ENCODE results near the gene KLRF2.

KLRF2 gene

DNA sequence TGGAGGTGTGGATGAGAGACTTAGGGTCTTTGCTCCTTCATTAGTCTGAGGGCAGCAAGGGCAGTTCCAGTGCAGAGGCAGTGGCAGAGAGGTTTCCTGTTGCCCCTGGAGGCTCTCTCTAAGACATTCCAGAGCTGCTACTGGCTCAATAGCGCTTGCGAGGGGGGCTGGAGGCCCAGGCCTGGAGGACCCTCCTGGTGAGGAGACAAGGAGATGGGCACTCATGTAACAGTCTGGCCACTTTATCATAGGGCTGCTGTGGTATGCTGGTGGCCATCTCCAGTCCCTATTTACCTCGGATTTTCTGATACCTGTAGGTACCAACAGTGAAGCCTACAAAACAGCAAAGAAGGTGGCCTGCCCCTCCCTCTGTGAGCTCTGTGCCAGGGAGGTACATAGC, 38.2 kb downstream of the KLRF2 start:
- Histone ChIP-seq H3K36me3 (ENCODE audit: control insufficient read depth, low read depth, low read length) (no peaks in the 10 kb centered on the region), H3K4me1 (ENCODE audit: control insufficient read depth, low read depth, low read length) (no peaks in the 10 kb centered on the region), H3K9ac (ENCODE audit: low read length) (no peak overlapping the region), H3K27me3 (ENCODE audit: control insufficient read depth, insufficient read depth, low read length) (no peaks in the 10 kb centered on the region), H3K9me3 (ENCODE audit: control insufficient read depth, low read depth, low read length) (no peaks in the 10 kb centered on the region), H3K4me3 (ENCODE audit: low read length) (no peak overlapping the region), H3K27ac (ENCODE audit: low read length) (no peak overlapping the region)

GRCh38 chr12:9920451-9920850, 39.2 kb downstream of the KLRF2 start:
- H3K9ac ChIP-seq (ENCODE audit: low read length), result no peak overlapping the region
- H3K4me3 ChIP-seq (ENCODE audit: low read length), result no peak overlapping the region
- H3K27ac ChIP-seq (ENCODE audit: low read length), result no peak overlapping the region
- H3K27me3 ChIP-seq (ENCODE audit: control insufficient read depth, insufficient read depth, low read length), result no peaks in the 10 kb centered on the region
- H3K4me1 ChIP-seq (ENCODE audit: control insufficient read depth, low read depth, low read length), result no peaks in the 10 kb centered on the region
- H3K9me3 ChIP-seq (ENCODE audit: control insufficient read depth, low read depth, low read length), result no peaks in the 10 kb centered on the region
- H3K36me3 ChIP-seq (ENCODE audit: control insufficient read depth, low read depth, low read length), result no peaks in the 10 kb centered on the region

DNA sequence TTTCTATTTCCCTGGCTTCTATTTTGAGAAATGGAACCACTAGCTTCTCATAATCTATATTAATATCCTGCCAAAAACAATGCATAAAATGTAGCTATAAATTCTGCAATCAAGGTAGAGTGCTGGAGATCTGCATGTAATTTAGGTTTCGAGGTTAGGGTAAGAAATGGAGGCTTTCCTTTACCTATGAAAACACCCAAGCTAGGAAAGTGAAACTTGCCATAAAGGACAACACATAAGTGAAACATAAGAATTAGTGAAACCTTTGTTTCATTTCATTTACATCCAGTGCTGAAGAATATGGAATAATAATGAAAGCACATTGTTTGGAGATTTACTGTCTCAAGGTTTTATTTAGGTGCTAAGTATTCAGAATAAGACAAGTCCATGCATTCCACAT, 41.1 kb downstream of the KLRF2 start:
- no peaks in the 10 kb centered on the region for H3K4me1 ChIP-seq (ENCODE audit: control insufficient read depth, low read depth, low read length)
- no peak overlapping the region for H3K27ac ChIP-seq (ENCODE audit: low read length)
- H3K4me3 ChIP-seq (ENCODE audit: low read length), result no peak overlapping the region
- H3K9me3 ChIP-seq (ENCODE audit: control insufficient read depth, low read depth, low read length), result no peaks in the 10 kb centered on the region
- no peaks in the 10 kb centered on the region for H3K27me3 ChIP-seq (ENCODE audit: control insufficient read depth, insufficient read depth, low read length)
- no peaks in the 10 kb centered on the region for H3K36me3 ChIP-seq (ENCODE audit: control insufficient read depth, low read depth, low read length)
- no peak overlapping the region for H3K9ac ChIP-seq (ENCODE audit: low read length)

GRCh38 chr12:9925705-9926393, 44.6 kb downstream of the KLRF2 start:
- Histone ChIP-seq H3K4me1 (ENCODE audit: control insufficient read depth, low read depth, low read length) (no peaks in the 10 kb centered on the region), H3K27me3 (ENCODE audit: control insufficient read depth, insufficient read depth, low read length) (no peaks in the 10 kb centered on the region), H3K36me3 (ENCODE audit: control insufficient read depth, low read depth, low read length) (no peaks in the 10 kb centered on the region), H3K27ac (ENCODE audit: low read length) (no peak overlapping the region), H3K9ac (ENCODE audit: low read length) (no peak overlapping the region), H3K9me3 (ENCODE audit: control insufficient read depth, low read depth, low read length) (no peaks in the 10 kb centered on the region), H3K4me3 (ENCODE audit: low read length) (no peak overlapping the region)

GRCh38 chr12:9926876-9927275, 45.6 kb downstream of the KLRF2 start:
- Histone ChIP-seq H3K9ac (ENCODE audit: low read length) (no peak overlapping the region), H3K36me3 (ENCODE audit: control insufficient read depth, low read depth, low read length) (no peaks in the 10 kb centered on the region), H3K4me1 (ENCODE audit: control insufficient read depth, low read depth, low read length) (no peaks in the 10 kb centered on the region), H3K9me3 (ENCODE audit: control insufficient read depth, low read depth, low read length) (no peaks in the 10 kb centered on the region), H3K27me3 (ENCODE audit: control insufficient read depth, insufficient read depth, low read length) (no peaks in the 10 kb centered on the region), H3K4me3 (ENCODE audit: low read length) (no peak overlapping the region), H3K27ac (ENCODE audit: low read length) (no peak overlapping the region)

DNA sequence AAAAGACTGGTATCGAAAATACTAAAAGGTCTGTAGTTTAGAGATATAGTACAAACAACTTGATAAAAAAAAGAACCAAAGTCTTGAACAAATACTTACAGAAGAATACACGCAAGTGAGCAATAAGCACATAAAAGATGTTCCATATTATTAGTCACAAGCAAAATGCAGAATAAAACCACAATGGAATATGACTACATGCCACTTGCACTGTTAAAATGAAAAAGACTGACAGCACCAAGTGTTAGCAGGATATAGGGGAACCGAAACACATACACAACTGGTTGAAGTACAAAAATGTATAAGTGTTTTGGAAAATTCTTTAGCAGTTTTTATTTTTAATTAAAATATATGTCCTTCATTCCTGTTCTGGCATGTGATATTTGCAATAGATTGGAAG, 47.3 kb downstream of the KLRF2 start:
- Histone ChIP-seq H3K9ac (ENCODE audit: low read length) (no peak overlapping the region), H3K36me3 (ENCODE audit: control insufficient read depth, low read depth, low read length) (no peaks in the 10 kb centered on the region), H3K4me1 (ENCODE audit: control insufficient read depth, low read depth, low read length) (no peaks in the 10 kb centered on the region), H3K27ac (ENCODE audit: low read length) (no peak overlapping the region), H3K27me3 (ENCODE audit: control insufficient read depth, insufficient read depth, low read length) (no peaks in the 10 kb centered on the region), H3K9me3 (ENCODE audit: control insufficient read depth, low read depth, low read length) (no peaks in the 10 kb centered on the region), H3K4me3 (ENCODE audit: low read length) (no peak overlapping the region)

DNA sequence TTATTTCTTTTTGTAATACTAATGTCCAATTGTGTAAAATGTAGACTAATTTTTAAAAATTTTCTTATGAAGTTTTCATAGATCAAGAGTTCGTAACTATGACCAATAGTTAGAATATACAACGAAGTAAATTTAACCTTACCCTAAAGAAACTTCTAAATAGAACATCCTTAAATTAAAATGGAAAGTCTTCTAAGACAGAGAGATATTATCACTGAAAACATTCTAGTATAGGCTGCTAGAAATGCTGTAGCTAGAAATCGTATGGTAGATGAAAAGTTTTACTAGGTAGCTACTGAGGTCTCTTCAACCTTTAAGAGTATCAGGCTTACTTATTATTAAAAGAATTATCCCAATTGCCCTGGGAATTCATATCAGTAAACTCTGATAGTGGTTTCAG, 50.0 kb downstream of the KLRF2 start:
- Histone ChIP-seq H3K9me3 (ENCODE audit: control insufficient read depth, low read depth, low read length) (no peaks in the 10 kb centered on the region), H3K9ac (ENCODE audit: low read length) (no peak overlapping the region), H3K36me3 (ENCODE audit: control insufficient read depth, low read depth, low read length) (no peaks in the 10 kb centered on the region), H3K4me1 (ENCODE audit: control insufficient read depth, low read depth, low read length) (no peaks in the 10 kb centered on the region), H3K4me3 (ENCODE audit: low read length) (no peak overlapping the region), H3K27me3 (ENCODE audit: control insufficient read depth, insufficient read depth, low read length) (no peaks in the 10 kb centered on the region), H3K27ac (ENCODE audit: low read length) (no peak overlapping the region)

DNA sequence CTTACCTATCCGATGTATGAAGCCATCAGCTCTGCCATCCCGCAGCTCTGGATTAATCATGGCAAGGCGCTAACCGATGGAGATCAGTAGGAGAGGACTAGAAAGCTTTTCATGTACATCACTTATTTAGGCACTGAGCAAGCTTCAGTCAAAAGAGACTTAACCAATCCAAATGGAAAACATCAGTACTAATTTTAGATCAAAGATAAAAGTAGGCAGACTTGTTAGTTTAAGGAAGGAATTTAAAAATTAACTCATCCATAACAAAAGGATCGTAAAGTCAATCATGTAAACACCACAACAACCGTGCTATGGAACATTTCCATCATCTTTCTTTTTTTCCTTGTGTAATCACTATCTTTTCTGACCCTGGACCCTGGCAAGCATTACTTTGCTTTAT, 51.0 kb downstream of the KLRF2 start, which contains the start of gene CLEC2A:
TSS of gene CLEC2A (minus strand) at position 101 of the 400 bp plus-strand sequence. CDS start at position 60, 41 bp downstream.
- H3K9me3 ChIP-seq (ENCODE audit: control insufficient read depth, low read depth, low read length), result no peaks in the 10 kb centered on the region
- H3K4me1 ChIP-seq (ENCODE audit: control insufficient read depth, low read depth, low read length), result no peaks in the 10 kb centered on the region
- H3K27me3 ChIP-seq (ENCODE audit: control insufficient read depth, insufficient read depth, low read length), result no peaks in the 10 kb centered on the region
- H3K4me3 ChIP-seq (ENCODE audit: low read length), result no peak within 1 kb of the TSS
- no peak within 1 kb of the TSS for H3K27ac ChIP-seq (ENCODE audit: low read length)
- no peaks in the 10 kb centered on the region for H3K36me3 ChIP-seq (ENCODE audit: control insufficient read depth, low read depth, low read length)
- H3K9ac ChIP-seq (ENCODE audit: low read length), result no peak within 1 kb of the TSS

- no peaks in the 10 kb centered on the region for H3K27me3 ChIP-seq (ENCODE audit: control insufficient read depth, insufficient read depth, low read length)
- no peak overlapping the region for H3K4me3 ChIP-seq (ENCODE audit: low read length)
- no peaks in the 10 kb centered on the region for H3K4me1 ChIP-seq (ENCODE audit: control insufficient read depth, low read depth, low read length)
- H3K27ac ChIP-seq (ENCODE audit: low read length), result no peak overlapping the region
- no peaks in the 10 kb centered on the region for H3K9me3 ChIP-seq (ENCODE audit: control insufficient read depth, low read depth, low read length)
- H3K9ac ChIP-seq (ENCODE audit: low read length), result no peak overlapping the region
- H3K36me3 ChIP-seq (ENCODE audit: control insufficient read depth, low read depth, low read length), result no peaks in the 10 kb centered on the region
Observed at GRCh38 chr12:9933958-9934357, 52.7 kb downstream of the KLRF2 start.

DNA sequence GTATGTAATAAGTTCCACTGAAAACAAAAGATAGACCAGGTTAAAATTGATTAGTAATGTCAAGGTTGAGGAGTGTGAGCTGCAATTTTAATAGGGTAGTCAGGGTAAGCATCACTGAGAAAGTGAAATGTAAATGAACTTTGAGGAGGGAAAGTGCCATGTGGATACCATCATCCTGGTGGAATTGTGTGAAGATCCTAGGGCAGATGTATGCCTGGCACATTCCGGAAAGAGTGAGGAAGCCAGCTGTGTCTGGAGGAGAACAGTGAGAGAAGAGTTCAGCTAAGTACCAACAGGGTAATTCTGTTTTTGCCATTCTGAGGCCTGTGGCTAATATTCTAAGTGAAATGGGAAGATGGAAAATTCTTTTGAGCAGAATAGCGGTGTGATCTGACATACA, 53.7 kb downstream of the KLRF2 start:
- Histone ChIP-seq H3K4me1 (ENCODE audit: control insufficient read depth, low read depth, low read length) (no peaks in the 10 kb centered on the region), H3K27me3 (ENCODE audit: control insufficient read depth, insufficient read depth, low read length) (no peaks in the 10 kb centered on the region), H3K27ac (ENCODE audit: low read length) (no peak overlapping the region), H3K9ac (ENCODE audit: low read length) (no peak overlapping the region), H3K4me3 (ENCODE audit: low read length) (no peak overlapping the region), H3K36me3 (ENCODE audit: control insufficient read depth, low read depth, low read length) (no peaks in the 10 kb centered on the region), H3K9me3 (ENCODE audit: control insufficient read depth, low read depth, low read length) (no peaks in the 10 kb centered on the region)

GRCh38 chr12:9936591-9936990, 55.3 kb downstream of the KLRF2 start:
- H3K9ac ChIP-seq (ENCODE audit: low read length), result no peak overlapping the region
- no peak overlapping the region for H3K27ac ChIP-seq (ENCODE audit: low read length)
- no peaks in the 10 kb centered on the region for H3K4me1 ChIP-seq (ENCODE audit: control insufficient read depth, low read depth, low read length)
- H3K9me3 ChIP-seq (ENCODE audit: control insufficient read depth, low read depth, low read length), result no peaks in the 10 kb centered on the region
- no peak overlapping the region for H3K4me3 ChIP-seq (ENCODE audit: low read length)
- no peaks in the 10 kb centered on the region for H3K27me3 ChIP-seq (ENCODE audit: control insufficient read depth, insufficient read depth, low read length)
- no peaks in the 10 kb centered on the region for H3K36me3 ChIP-seq (ENCODE audit: control insufficient read depth, low read depth, low read length)

- Histone ChIP-seq H3K36me3 (ENCODE audit: control insufficient read depth, low read depth, low read length) (no peaks in the 10 kb centered on the region), H3K27ac (ENCODE audit: low read length) (no peak overlapping the region), H3K4me1 (ENCODE audit: control insufficient read depth, low read depth, low read length) (no peaks in the 10 kb centered on the region), H3K27me3 (ENCODE audit: control insufficient read depth, insufficient read depth, low read length) (no peaks in the 10 kb centered on the region), H3K4me3 (ENCODE audit: low read length) (no peak overlapping the region), H3K9me3 (ENCODE audit: control insufficient read depth, low read depth, low read length) (no peaks in the 10 kb centered on the region), H3K9ac (ENCODE audit: low read length) (no peak overlapping the region)
Observed at GRCh38 chr12:9940375-9940774, 59.1 kb downstream of the KLRF2 start.
